PC-9 (cell line): Measurements from ENCODE around the gene CMBL.

Experiments
- EZH2 ChIP-seq: fragments of 200-600 bp; sonication (generic); IDR thresholded peaks from 2 replicates; pipeline ENCODE4 v1.8.0; 2017; ENCODE audit warnings: antibody characterized with exemption, low read depth
- TF ChIP-seq, protein P1 (sequence below): fragments of 200-600 bp; sonication (generic); conservative IDR thresholded peaks from 2 replicates; pipeline ENCODE4 v1.6.1; 2017; ENCODE audit warnings: mixed run types, antibody characterized with exemption, mild to moderate bottlenecking, moderate library complexity

- TF ChIP-seq, protein P1, sequence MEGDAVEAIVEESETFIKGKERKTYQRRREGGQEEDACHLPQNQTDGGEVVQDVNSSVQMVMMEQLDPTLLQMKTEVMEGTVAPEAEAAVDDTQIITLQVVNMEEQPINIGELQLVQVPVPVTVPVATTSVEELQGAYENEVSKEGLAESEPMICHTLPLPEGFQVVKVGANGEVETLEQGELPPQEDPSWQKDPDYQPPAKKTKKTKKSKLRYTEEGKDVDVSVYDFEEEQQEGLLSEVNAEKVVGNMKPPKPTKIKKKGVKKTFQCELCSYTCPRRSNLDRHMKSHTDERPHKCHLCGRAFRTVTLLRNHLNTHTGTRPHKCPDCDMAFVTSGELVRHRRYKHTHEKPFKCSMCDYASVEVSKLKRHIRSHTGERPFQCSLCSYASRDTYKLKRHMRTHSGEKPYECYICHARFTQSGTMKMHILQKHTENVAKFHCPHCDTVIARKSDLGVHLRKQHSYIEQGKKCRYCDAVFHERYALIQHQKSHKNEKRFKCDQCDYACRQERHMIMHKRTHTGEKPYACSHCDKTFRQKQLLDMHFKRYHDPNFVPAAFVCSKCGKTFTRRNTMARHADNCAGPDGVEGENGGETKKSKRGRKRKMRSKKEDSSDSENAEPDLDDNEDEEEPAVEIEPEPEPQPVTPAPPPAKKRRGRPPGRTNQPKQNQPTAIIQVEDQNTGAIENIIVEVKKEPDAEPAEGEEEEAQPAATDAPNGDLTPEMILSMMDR = no peak
- no peak for TF ChIP-seq EZH2
Measured at GRCh38 chr5:10228288-10228687, 79.4 kb downstream of the CMBL start.
